ENCODE results near the gene ABCC8. TPM values are rescaled to one million over a fixed set of nuclear protein-coding genes. Genes with fewer than 3 reads are reported as not detected.

ABCC8 gene
- total and polyA plus RNA-seq, 2 of the 8 experiments (the other 6 are each of a cell fraction or from before 2014, with no cell fraction given) = 3.7 to 4.9 TPM

DNA sequence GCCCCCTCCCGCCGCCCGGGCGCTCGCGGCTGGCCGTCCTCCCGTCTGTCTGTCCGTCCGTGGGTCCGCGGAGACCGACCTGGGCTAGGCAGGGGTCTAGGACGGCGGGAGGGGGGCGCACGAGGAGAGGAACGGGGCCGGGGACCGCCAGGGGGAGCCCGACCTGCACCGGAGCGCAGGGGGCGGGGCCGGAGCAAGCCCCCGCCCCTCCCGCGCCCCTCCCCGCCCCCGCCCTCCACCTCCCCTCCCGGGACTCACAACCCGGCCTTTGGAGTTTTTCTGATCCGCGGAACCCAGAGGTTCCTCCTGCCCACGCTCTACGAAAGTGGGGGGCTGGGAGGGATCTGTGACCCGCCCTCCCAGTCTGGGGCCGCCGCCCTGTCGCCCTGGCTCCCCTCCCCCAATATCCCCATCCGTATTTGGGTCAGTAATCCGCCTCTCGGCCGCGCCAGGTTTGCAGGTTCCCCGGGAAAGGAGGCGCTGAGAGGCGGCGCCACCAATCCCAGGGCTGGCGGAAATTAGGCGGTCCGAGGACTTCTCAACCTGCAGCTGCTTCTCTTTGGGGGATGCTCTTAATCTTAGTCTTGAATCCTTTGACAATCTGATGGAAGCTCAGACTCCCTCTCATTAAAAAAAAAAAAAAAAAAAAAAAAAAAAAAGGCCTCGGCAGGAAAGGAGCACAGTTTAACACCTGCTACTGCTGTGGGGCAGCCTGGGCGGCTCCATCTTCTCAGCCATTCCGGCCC is 87.3 kb downstream of the ABCC8 start (continued):
- no peak for TF ChIP-seq CTBP2 (IDR thresholded peaks at IDR 0.05; ENCODE audit: borderline replicate concordance, insufficient read depth, insufficient read length, low read length)
- 0 out of 2 replicates have a peak, but pooled peaks have one; percentile 7 for TF ChIP-seq SRF (IDR thresholded peaks at IDR 0.05; ENCODE audit: low read depth, low read length)
- TF ChIP-seq, protein P1, sequence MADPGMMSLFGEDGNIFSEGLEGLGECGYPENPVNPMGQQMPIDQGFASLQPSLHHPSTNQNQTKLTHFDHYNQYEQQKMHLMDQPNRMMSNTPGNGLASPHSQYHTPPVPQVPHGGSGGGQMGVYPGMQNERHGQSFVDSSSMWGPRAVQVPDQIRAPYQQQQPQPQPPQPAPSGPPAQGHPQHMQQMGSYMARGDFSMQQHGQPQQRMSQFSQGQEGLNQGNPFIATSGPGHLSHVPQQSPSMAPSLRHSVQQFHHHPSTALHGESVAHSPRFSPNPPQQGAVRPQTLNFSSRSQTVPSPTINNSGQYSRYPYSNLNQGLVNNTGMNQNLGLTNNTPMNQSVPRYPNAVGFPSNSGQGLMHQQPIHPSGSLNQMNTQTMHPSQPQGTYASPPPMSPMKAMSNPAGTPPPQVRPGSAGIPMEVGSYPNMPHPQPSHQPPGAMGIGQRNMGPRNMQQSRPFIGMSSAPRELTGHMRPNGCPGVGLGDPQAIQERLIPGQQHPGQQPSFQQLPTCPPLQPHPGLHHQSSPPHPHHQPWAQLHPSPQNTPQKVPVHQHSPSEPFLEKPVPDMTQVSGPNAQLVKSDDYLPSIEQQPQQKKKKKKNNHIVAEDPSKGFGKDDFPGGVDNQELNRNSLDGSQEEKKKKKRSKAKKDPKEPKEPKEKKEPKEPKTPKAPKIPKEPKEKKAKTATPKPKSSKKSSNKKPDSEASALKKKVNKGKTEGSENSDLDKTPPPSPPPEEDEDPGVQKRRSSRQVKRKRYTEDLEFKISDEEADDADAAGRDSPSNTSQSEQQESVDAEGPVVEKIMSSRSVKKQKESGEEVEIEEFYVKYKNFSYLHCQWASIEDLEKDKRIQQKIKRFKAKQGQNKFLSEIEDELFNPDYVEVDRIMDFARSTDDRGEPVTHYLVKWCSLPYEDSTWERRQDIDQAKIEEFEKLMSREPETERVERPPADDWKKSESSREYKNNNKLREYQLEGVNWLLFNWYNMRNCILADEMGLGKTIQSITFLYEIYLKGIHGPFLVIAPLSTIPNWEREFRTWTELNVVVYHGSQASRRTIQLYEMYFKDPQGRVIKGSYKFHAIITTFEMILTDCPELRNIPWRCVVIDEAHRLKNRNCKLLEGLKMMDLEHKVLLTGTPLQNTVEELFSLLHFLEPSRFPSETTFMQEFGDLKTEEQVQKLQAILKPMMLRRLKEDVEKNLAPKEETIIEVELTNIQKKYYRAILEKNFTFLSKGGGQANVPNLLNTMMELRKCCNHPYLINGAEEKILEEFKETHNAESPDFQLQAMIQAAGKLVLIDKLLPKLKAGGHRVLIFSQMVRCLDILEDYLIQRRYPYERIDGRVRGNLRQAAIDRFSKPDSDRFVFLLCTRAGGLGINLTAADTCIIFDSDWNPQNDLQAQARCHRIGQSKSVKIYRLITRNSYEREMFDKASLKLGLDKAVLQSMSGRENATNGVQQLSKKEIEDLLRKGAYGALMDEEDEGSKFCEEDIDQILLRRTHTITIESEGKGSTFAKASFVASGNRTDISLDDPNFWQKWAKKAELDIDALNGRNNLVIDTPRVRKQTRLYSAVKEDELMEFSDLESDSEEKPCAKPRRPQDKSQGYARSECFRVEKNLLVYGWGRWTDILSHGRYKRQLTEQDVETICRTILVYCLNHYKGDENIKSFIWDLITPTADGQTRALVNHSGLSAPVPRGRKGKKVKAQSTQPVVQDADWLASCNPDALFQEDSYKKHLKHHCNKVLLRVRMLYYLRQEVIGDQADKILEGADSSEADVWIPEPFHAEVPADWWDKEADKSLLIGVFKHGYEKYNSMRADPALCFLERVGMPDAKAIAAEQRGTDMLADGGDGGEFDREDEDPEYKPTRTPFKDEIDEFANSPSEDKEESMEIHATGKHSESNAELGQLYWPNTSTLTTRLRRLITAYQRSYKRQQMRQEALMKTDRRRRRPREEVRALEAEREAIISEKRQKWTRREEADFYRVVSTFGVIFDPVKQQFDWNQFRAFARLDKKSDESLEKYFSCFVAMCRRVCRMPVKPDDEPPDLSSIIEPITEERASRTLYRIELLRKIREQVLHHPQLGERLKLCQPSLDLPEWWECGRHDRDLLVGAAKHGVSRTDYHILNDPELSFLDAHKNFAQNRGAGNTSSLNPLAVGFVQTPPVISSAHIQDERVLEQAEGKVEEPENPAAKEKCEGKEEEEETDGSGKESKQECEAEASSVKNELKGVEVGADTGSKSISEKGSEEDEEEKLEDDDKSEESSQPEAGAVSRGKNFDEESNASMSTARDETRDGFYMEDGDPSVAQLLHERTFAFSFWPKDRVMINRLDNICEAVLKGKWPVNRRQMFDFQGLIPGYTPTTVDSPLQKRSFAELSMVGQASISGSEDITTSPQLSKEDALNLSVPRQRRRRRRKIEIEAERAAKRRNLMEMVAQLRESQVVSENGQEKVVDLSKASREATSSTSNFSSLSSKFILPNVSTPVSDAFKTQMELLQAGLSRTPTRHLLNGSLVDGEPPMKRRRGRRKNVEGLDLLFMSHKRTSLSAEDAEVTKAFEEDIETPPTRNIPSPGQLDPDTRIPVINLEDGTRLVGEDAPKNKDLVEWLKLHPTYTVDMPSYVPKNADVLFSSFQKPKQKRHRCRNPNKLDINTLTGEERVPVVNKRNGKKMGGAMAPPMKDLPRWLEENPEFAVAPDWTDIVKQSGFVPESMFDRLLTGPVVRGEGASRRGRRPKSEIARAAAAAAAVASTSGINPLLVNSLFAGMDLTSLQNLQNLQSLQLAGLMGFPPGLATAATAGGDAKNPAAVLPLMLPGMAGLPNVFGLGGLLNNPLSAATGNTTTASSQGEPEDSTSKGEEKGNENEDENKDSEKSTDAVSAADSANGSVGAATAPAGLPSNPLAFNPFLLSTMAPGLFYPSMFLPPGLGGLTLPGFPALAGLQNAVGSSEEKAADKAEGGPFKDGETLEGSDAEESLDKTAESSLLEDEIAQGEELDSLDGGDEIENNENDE (IDR thresholded peaks at IDR 0.05; ENCODE audit: insufficient replicate concordance, low read length) = no peak
- TF ChIP-seq, protein P2, sequence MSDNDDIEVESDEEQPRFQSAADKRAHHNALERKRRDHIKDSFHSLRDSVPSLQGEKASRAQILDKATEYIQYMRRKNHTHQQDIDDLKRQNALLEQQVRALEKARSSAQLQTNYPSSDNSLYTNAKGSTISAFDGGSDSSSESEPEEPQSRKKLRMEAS (IDR thresholded peaks at IDR 0.05) = peak; percentile 85
- TF ChIP-seq EP300 (IDR thresholded peaks at IDR 0.05; ENCODE audit: borderline replicate concordance in 1 of 2, low read depth in 2 of 2, low read length in 2 of 2) = peak in 1 of 2 experiments; percentile 6; a peak in 1 of 3 replicates
- no peak for TF ChIP-seq POU5F1 (IDR thresholded peaks at IDR 0.05; ENCODE audit: low read depth, low read length)
- TF ChIP-seq SP1 (IDR thresholded peaks at IDR 0.05; ENCODE audit: low read depth, low read length) = peak; percentile 92
- TF ChIP-seq SIX5 (IDR thresholded peaks at IDR 0.05; ENCODE audit: low read depth, low read length) = no peak
- no peak for TF ChIP-seq HDAC2 (IDR thresholded peaks at IDR 0.05; ENCODE audit: borderline replicate concordance in 1 of 2, low read depth in 2 of 2, low read length in 2 of 2)
